Measurements from ENCODE around the gene ARHGAP19.
A peak's percentile ranks its signal among the peaks of the same experiment; 100 is the strongest.
"Not testable (repeated sequence)": the region's sequence is repeated elsewhere in the genome, so short reads cannot be mapped to it uniquely, and the experiment has no call there.

ARHGAP19 gene

GRCh38 chr10:97278491-97278989, 13.9 kb downstream of the ARHGAP19 start:
- FAIRE-seq, result peak; percentile 38
- no peak for DNase-seq (ENCODE audit: insufficient read length, low spot score)
- TF ChIP-seq CTCF (IDR thresholded peaks at IDR 0.05; ENCODE audit: insufficient read depth, missing control alignments), result peak; percentile 63

GRCh38 chr10:97277551-97277950, 14.9 kb downstream of the ARHGAP19 start:
- DNase-seq (ENCODE audit: insufficient read length, low spot score), result no peak
- FAIRE-seq, result no peak
- TF ChIP-seq CTCF (IDR thresholded peaks at IDR 0.05; ENCODE audit: insufficient read depth, missing control alignments), result no peak

GRCh38 chr10:97274828-97275227, 17.6 kb downstream of the ARHGAP19 start:
- FAIRE-seq (no peak), DNase-seq (ENCODE audit: insufficient read length, low spot score) (no peak)
- no peak for TF ChIP-seq CTCF (IDR thresholded peaks at IDR 0.05; ENCODE audit: insufficient read depth, missing control alignments)

- TF ChIP-seq CTCF (IDR thresholded peaks at IDR 0.05; ENCODE audit: insufficient read depth, missing control alignments), result no peak
- DNase-seq (ENCODE audit: insufficient read length, low spot score) (no peak), FAIRE-seq (no peak)
Measured at GRCh38 chr10:97273700-97274099, 18.7 kb downstream of the ARHGAP19 start.

GRCh38 chr10:97270523-97271154, 21.8 kb downstream of the ARHGAP19 start:
- no peak for TF ChIP-seq CTCF (IDR thresholded peaks at IDR 0.05; ENCODE audit: insufficient read depth, missing control alignments)
- FAIRE-seq, result no peak

GRCh38 chr10:97267671-97268070, 24.8 kb downstream of the ARHGAP19 start:
- FAIRE-seq (no peak), DNase-seq (ENCODE audit: insufficient read length, low spot score) (no peak)
- no peak for TF ChIP-seq CTCF (IDR thresholded peaks at IDR 0.05; ENCODE audit: insufficient read depth, missing control alignments)

More at GRCh38 chr10:97270523-97271154, 21.8 kb downstream of the ARHGAP19 start:
- no peak for DNase-seq (ENCODE audit: insufficient read length, low spot score)

GRCh38 chr10:97265095-97265494, 27.3 kb downstream of the ARHGAP19 start:
- not testable (repeated sequence) for FAIRE-seq; DNase-seq (ENCODE audit: insufficient read length, low spot score)
